Stomach smooth muscle (tissue), 2 donors: ENCODE results near the gene USP36.

Experiments
- H3K27ac ChIP-seq: one replicate; pipeline ENCODE4 v1.7.0; 2013; ENCODE audit warnings: mild to moderate bottlenecking, low read length, inconsistent platforms
- H3K27me3 ChIP-seq, 2 donors: one replicate each; pipeline ENCODE4 v1.7.0; 2013; ENCODE audit warnings: low read length in 2 of 2; ENCODE audit not compliant: insufficient read depth in 2 of 2, control insufficient read depth in 1 of 2
- H3K36me3 ChIP-seq, 2 donors: one replicate each; pipeline ENCODE4 v1.7.0; 2013; ENCODE audit warnings: low read length in 2 of 2; ENCODE audit not compliant: control insufficient read depth in 2 of 2, insufficient read depth in 2 of 2
- H3K4me1 ChIP-seq: one replicate; pipeline ENCODE4 v1.7.0; 2013; ENCODE audit warnings: low read length; ENCODE audit not compliant: control insufficient read depth, insufficient read depth
- H3K4me3 ChIP-seq, 2 donors: one replicate each; pipeline ENCODE4 v1.7.0; 2013; ENCODE audit warnings: low read length in 2 of 2
- H3K9ac ChIP-seq, 2 donors: one replicate each; pipeline ENCODE4 v1.7.0; 2013; ENCODE audit warnings: low read length in 2 of 2, mild to moderate bottlenecking in 1 of 2
- H3K9me3 ChIP-seq, 2 donors: one replicate each; pipeline ENCODE4 v1.7.0; 2013; ENCODE audit warnings: low read length in 2 of 2; ENCODE audit not compliant: control insufficient read depth in 2 of 2
- donor health status: healthy.
- donor health status: Pancreatic carcinoma.

The USP36 gene

GRCh38 chr17:78812855-78813254 lies 27.8 kb downstream of the USP36 start:
- H3K4me1 ChIP-seq, result no peaks in the 10 kb centered on the region
- H3K4me3 ChIP-seq, result no peak overlapping the region
- H3K9ac ChIP-seq, result no peak overlapping the region
- H3K27ac ChIP-seq, result no peak overlapping the region
- no peaks in the 10 kb centered on the region for H3K27me3 ChIP-seq
- no peaks in the 10 kb centered on the region for H3K9me3 ChIP-seq
- peaks cover 62 to 70% of the 10 kb centered on the region in 2 donors for H3K36me3 ChIP-seq

GRCh38 chr17:78808163-78808562 lies 32.5 kb downstream of the USP36 start:
- no peak overlapping the region for H3K9ac ChIP-seq
- no peaks in the 10 kb centered on the region for H3K27me3 ChIP-seq
- H3K36me3 ChIP-seq, result peaks cover 66 to 72% of the 10 kb centered on the region in 2 donors
- H3K4me1 ChIP-seq, result no peaks in the 10 kb centered on the region
- no peak overlapping the region for H3K4me3 ChIP-seq
- no peaks in the 10 kb centered on the region for H3K9me3 ChIP-seq
- H3K27ac ChIP-seq, result no peak overlapping the region

GRCh38 chr17:78806451-78806850 lies 34.2 kb downstream of the USP36 start:
- Histone ChIP-seq H3K27ac (no peak overlapping the region), H3K36me3 (peaks cover 65 to 71% of the 10 kb centered on the region in 2 donors), H3K4me1 (no peaks in the 10 kb centered on the region)

GRCh38 chr17:78805301-78805700 lies 35.3 kb downstream of the USP36 start:
- Histone ChIP-seq H3K36me3 (peaks cover 61 to 64% of the 10 kb centered on the region in 2 donors), H3K9me3 (no peaks in the 10 kb centered on the region), H3K27me3 (no peaks in the 10 kb centered on the region), H3K4me1 (no peaks in the 10 kb centered on the region), H3K4me3 (no peak overlapping the region), H3K27ac (no peak overlapping the region), H3K9ac (no peak overlapping the region)

More at GRCh38 chr17:78806451-78806850, 34.2 kb downstream of the USP36 start:
- no peak overlapping the region for H3K4me3 ChIP-seq
- H3K9me3 ChIP-seq, result no peaks in the 10 kb centered on the region
- H3K9ac ChIP-seq, result no peak overlapping the region
- no peaks in the 10 kb centered on the region for H3K27me3 ChIP-seq

GRCh38 chr17:78804777-78805176 lies 35.8 kb downstream of the USP36 start:
- peaks cover 57 to 60% of the 10 kb centered on the region in 2 donors for H3K36me3 ChIP-seq
- no peak overlapping the region for H3K9ac ChIP-seq
- no peak overlapping the region for H3K4me3 ChIP-seq
- no peaks in the 10 kb centered on the region for H3K27me3 ChIP-seq
- H3K27ac ChIP-seq, result no peak overlapping the region
- no peaks in the 10 kb centered on the region for H3K9me3 ChIP-seq
- no peaks in the 10 kb centered on the region for H3K4me1 ChIP-seq

- Histone ChIP-seq H3K4me3 (no peak overlapping the region), H3K27me3 (no peaks in the 10 kb centered on the region), H3K36me3 (peaks cover 57 to 60% of the 10 kb centered on the region in 2 donors), H3K9me3 (no peaks in the 10 kb centered on the region), H3K27ac (no peak overlapping the region), H3K4me1 (peaks cover 6% of the 10 kb centered on the region), H3K9ac (no peak overlapping the region)
These were observed 37.3 kb downstream of the USP36 start for GRCh38 chr17:78803186-78803845.

- no peak overlapping the region for H3K4me3 ChIP-seq
These were observed 38.2 kb downstream of the USP36 start for GRCh38 chr17:78802459-78802858.

GRCh38 chr17:78802008-78802407 lies 38.6 kb downstream of the USP36 start:
- Histone ChIP-seq H3K9ac (no peak overlapping the region), H3K9me3 (no peaks in the 10 kb centered on the region), H3K4me1 (peaks cover 6% of the 10 kb centered on the region), H3K27ac (no peak overlapping the region), H3K36me3 (peaks cover 58 to 60% of the 10 kb centered on the region in 2 donors), H3K27me3 (no peaks in the 10 kb centered on the region), H3K4me3 (no peak overlapping the region)

More at GRCh38 chr17:78802459-78802858, 38.2 kb downstream of the USP36 start:
- Histone ChIP-seq H3K27ac (no peak overlapping the region), H3K9ac (no peak overlapping the region), H3K27me3 (no peaks in the 10 kb centered on the region), H3K9me3 (no peaks in the 10 kb centered on the region), H3K36me3 (peaks cover 58 to 60% of the 10 kb centered on the region in 2 donors), H3K4me1 (peaks cover 6% of the 10 kb centered on the region)

GRCh38 chr17:78800132-78800931 lies 40.3 kb downstream of the USP36 start:
- no peaks in the 10 kb centered on the region for H3K9me3 ChIP-seq
- H3K4me3 ChIP-seq, result no peak overlapping the region
- H3K27me3 ChIP-seq, result no peaks in the 10 kb centered on the region
- H3K36me3 ChIP-seq, result peaks cover 56 to 60% of the 10 kb centered on the region in 2 donors
- peaks cover 13% of the 10 kb centered on the region for H3K4me1 ChIP-seq
- no peak overlapping the region for H3K27ac ChIP-seq
- no peak overlapping the region for H3K9ac ChIP-seq

GRCh38 chr17:78798695-78799559 lies 41.7 kb downstream of the USP36 start:
- Histone ChIP-seq H3K36me3 (peaks cover 58 to 64% of the 10 kb centered on the region in 2 donors), H3K4me1 (peaks cover 13% of the 10 kb centered on the region), H3K27me3 (no peaks in the 10 kb centered on the region), H3K9me3 (no peaks in the 10 kb centered on the region), H3K27ac (no peak overlapping the region), H3K9ac (peak overlapping the region in 1 of 2 donors; percentile 29), H3K4me3 (no peak overlapping the region)
